Endodermal cell (in vitro differentiated cells): ENCODE measurements around the gene RPGRIP1L. TPM values are rescaled to one million over a fixed set of nuclear protein-coding genes. Genes with fewer than 3 reads are reported as not detected.
"Not testable (repeated sequence)": the region's sequence is repeated elsewhere in the genome, so short reads cannot be mapped to it uniquely, and the experiment has no call there.

Experiments
- DNase-seq: peaks from one replicate; pipeline ENCODE4 v3.0.0-alpha.2; 2017
- H3K27ac ChIP-seq: 2 replicates; pipeline ENCODE4 v1.5.1; 2013; ENCODE audit warnings: mild to moderate bottlenecking, low read depth, low read length, moderate library complexity
- H3K27me3 ChIP-seq: 2 replicates; pipeline ENCODE4 v1.6.1; 2013; ENCODE audit warnings: mild to moderate bottlenecking, low read length, moderate library complexity; ENCODE audit not compliant: insufficient read depth, control insufficient read depth, poor library complexity, severe bottlenecking
- H3K36me3 ChIP-seq: 2 replicates; pipeline ENCODE4 v1.7.0; 2013; ENCODE audit warnings: mild to moderate bottlenecking, low read length, moderate library complexity; ENCODE audit not compliant: control insufficient read depth, insufficient read depth
- H3K4me1 ChIP-seq: one replicate; pipeline ENCODE4 v1.7.0; 2013; ENCODE audit warnings: low read length; ENCODE audit not compliant: control insufficient read depth, insufficient read depth
- H3K4me3 ChIP-seq: 2 replicates; pipeline ENCODE4 v1.5.1; 2013; ENCODE audit warnings: mild to moderate bottlenecking, low read length, moderate library complexity
- H3K9ac ChIP-seq: 2 replicates; pipeline ENCODE4 v1.6.1; 2013; ENCODE audit warnings: mild to moderate bottlenecking, low read length, moderate library complexity; ENCODE audit not compliant: poor library complexity, severe bottlenecking; ENCODE audit errors: extremely low read depth
- H3K9me3 ChIP-seq: 2 replicates; pipeline ENCODE4 v1.6.1; 2013; ENCODE audit warnings: mild to moderate bottlenecking, low read length, moderate library complexity; ENCODE audit not compliant: control insufficient read depth
- H3K27ac Mint-ChIP-seq: 2 replicates; pipeline ENCODE4 v1.8.0; 2020; ENCODE audit warnings: mixed read lengths
- H3K27me3 Mint-ChIP-seq: 2 replicates; pipeline ENCODE4 v1.8.0; 2021; ENCODE audit warnings: mild to moderate bottlenecking, mixed read lengths; ENCODE audit not compliant: insufficient read depth
- H3K36me3 Mint-ChIP-seq: 2 replicates; pipeline ENCODE4 v1.8.0; 2020; ENCODE audit warnings: low read depth, mixed read lengths
- H3K4me1 Mint-ChIP-seq: 2 replicates; pipeline ENCODE4 v1.8.0; 2020; ENCODE audit warnings: mixed read lengths
- H3K4me3 Mint-ChIP-seq: 2 replicates; pipeline ENCODE4 v1.8.0; 2020; ENCODE audit warnings: mild to moderate bottlenecking, moderate library complexity, mixed read lengths
- H3K9me3 Mint-ChIP-seq: 2 replicates; pipeline ENCODE4 v1.8.0; 2020; ENCODE audit warnings: mild to moderate bottlenecking, mixed read lengths
- CTCF ChIP-seq: fragments of 200-600 bp; sonication (generic); conservative IDR thresholded peaks from 2 replicates; pipeline ENCODE4 v1.5.0; 2021; ENCODE audit warnings: antibody characterized with exemption, mild to moderate bottlenecking
- WGBS, 2 experiments: methylation state at CpG; one replicate each; pipeline versions ENCODE4 v1.1.5 to v1.1.7; 2013; ENCODE audit warnings: missing lambda C conversion rate in 2 of 2, mixed read lengths in 1 of 2; ENCODE audit not compliant: insufficient coverage in 1 of 2, insufficient read length in 1 of 2; 5-methylcytosine and 5-hydroxymethylcytosine counted together
- total RNA-seq, 2 donors: library from RNA; stranded (reverse); fragmentation: NEBNext Ultra II Directional in 1 of 2; extraction: Animal tissue kit (Norgen Biotek cat#: 25700) in 1 of 2; gene quantifications; 2 replicates in 1 of 2; 3 replicates in 1 of 2; pipeline ENCODE4 v1.2.1, GENCODE V29; 2021

The RPGRIP1L gene
- total RNA-seq, 2 donors from 2014 or later, result 15.9 to 19.8 TPM

GRCh38 chr16:53707671-53708070 lies 4.0 kb upstream of the RPGRIP1L start:
- H3K27ac Mint-ChIP-seq, result no peak overlapping the region
- no peak for TF ChIP-seq CTCF
- 96 to 100% methylated on average over 2 to 3 of the region's 3 CpGs for WGBS, 2 experiments

GRCh38 chr16:53704445-53704813 lies 770 bp upstream of the RPGRIP1L start:
- peak overlapping the region; percentile 92 for H3K4me3 Mint-ChIP-seq
- peak overlapping the region; percentile 91 for H3K27ac Mint-ChIP-seq
- peaks cover 7% of the 10 kb centered on the region for H3K4me1 Mint-ChIP-seq
- Histone ChIP-seq H3K9ac (peak overlapping the region; percentile 72), H3K4me3 (peak overlapping the region; percentile 96), H3K27me3 (no peaks in the 10 kb centered on the region), H3K4me1 (no peaks in the 10 kb centered on the region), H3K9me3 (no peaks in the 10 kb centered on the region), H3K27ac (no peak overlapping the region), H3K36me3 (peaks cover 4% of the 10 kb centered on the region)
- peaks cover 15% of the 10 kb centered on the region for H3K36me3 Mint-ChIP-seq
- TF ChIP-seq CTCF, result no peak
- H3K9me3 Mint-ChIP-seq, result peaks cover 2% of the 10 kb centered on the region
- DNase-seq, result no peak
- 47 to 50% methylated on average over 6 of the region's 6 CpGs for WGBS, 2 experiments
- H3K27me3 Mint-ChIP-seq, result no peaks in the 10 kb centered on the region

More at GRCh38 chr16:53707671-53708070, 4.0 kb upstream of the RPGRIP1L start:
- H3K4me3 ChIP-seq, result no peak overlapping the region
- H3K27ac ChIP-seq, result no peak overlapping the region
- H3K36me3 ChIP-seq, result no peaks in the 10 kb centered on the region
- no peaks in the 10 kb centered on the region for H3K36me3 Mint-ChIP-seq
- H3K4me3 Mint-ChIP-seq, result no peak overlapping the region
- no peaks in the 10 kb centered on the region for H3K27me3 Mint-ChIP-seq
- H3K4me1 Mint-ChIP-seq, result peaks cover 7% of the 10 kb centered on the region
- H3K9me3 Mint-ChIP-seq, result no peaks in the 10 kb centered on the region
- H3K4me1 ChIP-seq, result no peaks in the 10 kb centered on the region
- DNase-seq, result no peak
- H3K9ac ChIP-seq, result no peak overlapping the region
- H3K27me3 ChIP-seq, result no peaks in the 10 kb centered on the region
- no peaks in the 10 kb centered on the region for H3K9me3 ChIP-seq

- DNase-seq, H3K9ac ChIP-seq, H3K27me3 ChIP-seq, H3K27me3 Mint-ChIP-seq, H3K4me3 ChIP-seq, H3K27ac Mint-ChIP-seq, H3K4me1 ChIP-seq, H3K4me1 Mint-ChIP-seq, H3K27ac ChIP-seq, H3K4me3 Mint-ChIP-seq: not testable (repeated sequence)
- Histone ChIP-seq H3K9me3 (peaks cover 11% of the 10 kb centered on the region), H3K36me3 (peaks cover 14% of the 10 kb centered on the region)
- 90% methylated on average over 26 of the region's 31 CpGs; no CpG with 5 or more reads in 1 of the 2 experiments for WGBS, 2 experiments
- H3K36me3 Mint-ChIP-seq, result peaks cover 49% of the 10 kb centered on the region
- H3K9me3 Mint-ChIP-seq, result peaks cover 20% of the 10 kb centered on the region
Observed at GRCh38 chr16:53698271-53698670, 5.4 kb downstream of the RPGRIP1L start.

GRCh38 chr16:53695070-53695469 lies 8.6 kb downstream of the RPGRIP1L start:
- no peak overlapping the region for H3K4me3 ChIP-seq
- DNase-seq, result no peak
- peaks cover 48% of the 10 kb centered on the region for H3K36me3 Mint-ChIP-seq
- H3K9me3 Mint-ChIP-seq, result peaks cover 20% of the 10 kb centered on the region
- no peaks in the 10 kb centered on the region for H3K4me1 ChIP-seq
- no peaks in the 10 kb centered on the region for H3K27me3 Mint-ChIP-seq
- H3K27me3 ChIP-seq, result no peaks in the 10 kb centered on the region
- H3K27ac ChIP-seq, result no peak overlapping the region
- H3K9ac ChIP-seq, result no peak overlapping the region
- TF ChIP-seq CTCF, result no peak
- H3K4me3 Mint-ChIP-seq, result no peak overlapping the region
- WGBS, 2 experiments, result 78 to 100% methylated on average over 1 of the region's 1 CpG
- no peaks in the 10 kb centered on the region for H3K4me1 Mint-ChIP-seq
- H3K27ac Mint-ChIP-seq, result no peak overlapping the region
- H3K36me3 ChIP-seq, result peaks cover 9% of the 10 kb centered on the region
- peaks cover 11% of the 10 kb centered on the region for H3K9me3 ChIP-seq
